Thyroid gland (tissue), 4 donors: ENCODE data around the gene GGA3.

Experiments used
- POLR2A ChIP-seq, 2 donors: fragments of 450-650 bp; IDR thresholded peaks; one replicate each; pipeline ENCODE4 v1.6.1; 2017; ENCODE audit warnings: antibody characterized with exemption in 2 of 2, mild to moderate bottlenecking in 2 of 2, moderate library complexity in 1 of 2
- TF ChIP-seq, protein P1 (sequence below), 6 experiments: fragments of 200-600 bp in 3 of 6; fragments of 450-650 bp in 3 of 6; sonication (generic) in 3 of 6; IDR thresholded peaks; one replicate each; pipeline ENCODE4 v1.5.1; 2016 to 2019; ENCODE audit warnings: antibody characterized with exemption in 6 of 6, mild to moderate bottlenecking in 2 of 6, inconsistent platforms in 1 of 6, moderate library complexity in 1 of 6

DNA sequence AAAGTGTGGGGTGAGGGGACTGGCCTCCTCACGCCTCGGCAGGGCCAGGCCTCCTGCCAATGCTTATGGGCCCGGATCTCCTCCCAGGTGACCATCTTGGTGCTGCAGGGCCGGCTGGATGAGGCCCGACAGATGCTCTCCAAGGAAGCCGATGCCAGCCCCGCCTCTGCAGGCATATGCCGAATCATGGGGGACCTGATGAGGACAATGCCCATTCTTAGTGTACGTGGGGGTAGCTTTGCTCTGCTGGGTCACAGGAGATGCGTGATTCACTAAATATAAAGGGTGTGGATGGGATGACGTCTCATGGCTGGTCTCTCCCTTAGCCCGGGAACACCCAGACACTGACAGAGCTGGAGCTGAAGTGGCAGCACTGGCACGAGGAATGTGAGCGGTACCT lies 36.4 kb downstream of the GGA3 start:
- TF ChIP-seq, protein P1, sequence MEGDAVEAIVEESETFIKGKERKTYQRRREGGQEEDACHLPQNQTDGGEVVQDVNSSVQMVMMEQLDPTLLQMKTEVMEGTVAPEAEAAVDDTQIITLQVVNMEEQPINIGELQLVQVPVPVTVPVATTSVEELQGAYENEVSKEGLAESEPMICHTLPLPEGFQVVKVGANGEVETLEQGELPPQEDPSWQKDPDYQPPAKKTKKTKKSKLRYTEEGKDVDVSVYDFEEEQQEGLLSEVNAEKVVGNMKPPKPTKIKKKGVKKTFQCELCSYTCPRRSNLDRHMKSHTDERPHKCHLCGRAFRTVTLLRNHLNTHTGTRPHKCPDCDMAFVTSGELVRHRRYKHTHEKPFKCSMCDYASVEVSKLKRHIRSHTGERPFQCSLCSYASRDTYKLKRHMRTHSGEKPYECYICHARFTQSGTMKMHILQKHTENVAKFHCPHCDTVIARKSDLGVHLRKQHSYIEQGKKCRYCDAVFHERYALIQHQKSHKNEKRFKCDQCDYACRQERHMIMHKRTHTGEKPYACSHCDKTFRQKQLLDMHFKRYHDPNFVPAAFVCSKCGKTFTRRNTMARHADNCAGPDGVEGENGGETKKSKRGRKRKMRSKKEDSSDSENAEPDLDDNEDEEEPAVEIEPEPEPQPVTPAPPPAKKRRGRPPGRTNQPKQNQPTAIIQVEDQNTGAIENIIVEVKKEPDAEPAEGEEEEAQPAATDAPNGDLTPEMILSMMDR (IDR thresholded peaks at IDR 0.05) = no peak
- TF ChIP-seq POLR2A (IDR thresholded peaks at IDR 0.05) = no peak
